Activated naive CD4-positive, alpha-beta T cell (primary cell): ENCODE measurements around the gene TMEM169.
A peak's percentile ranks its signal among the peaks of the same experiment; 100 is the strongest.
"Not testable (repeated sequence)": the region's sequence is repeated elsewhere in the genome, so short reads cannot be mapped to it uniquely, and the experiment has no call there.

Experiments used
- DNase-seq, 4 experiments: peaks; one replicate each; lab custom pipeline; 2025; lab: John Stamatoyannopoulos, UW

The TMEM169 gene

DNA sequence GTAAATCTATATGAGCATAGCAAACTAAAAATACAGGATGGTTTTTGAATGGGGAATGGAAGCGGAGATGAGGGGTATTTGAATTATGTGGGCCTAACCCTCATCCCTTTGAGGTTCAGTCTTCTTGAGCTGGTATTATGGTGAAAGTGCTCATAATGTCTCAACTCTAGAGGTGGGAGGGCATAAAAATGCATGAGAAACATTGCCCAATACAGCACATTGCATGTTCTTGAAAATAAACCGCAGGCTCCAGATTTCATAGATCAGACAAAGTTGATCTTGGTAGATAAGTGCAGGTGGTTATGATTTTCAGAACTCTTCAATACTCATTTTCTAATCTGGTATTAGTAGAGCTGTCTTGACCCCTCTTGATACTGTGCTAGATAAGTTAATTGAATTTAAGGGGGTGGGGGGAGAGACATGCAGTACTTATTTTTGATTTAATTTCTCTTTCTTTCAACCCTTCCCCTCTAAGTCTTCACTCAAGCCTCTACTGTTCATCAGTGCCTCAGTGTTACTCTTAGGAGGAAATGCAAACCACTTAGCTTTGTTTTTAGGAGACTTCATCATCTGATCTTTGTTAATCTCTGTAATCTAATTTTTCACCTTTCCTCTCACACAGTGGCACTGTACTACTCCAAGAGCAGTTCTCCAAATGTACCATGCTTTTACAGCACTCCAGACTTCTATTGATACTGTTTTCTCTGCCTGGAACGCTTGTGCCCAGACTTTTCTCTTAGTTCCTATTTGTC lies 49.6 kb downstream of the TMEM169 start:
- no peak for DNase-seq

DNA sequence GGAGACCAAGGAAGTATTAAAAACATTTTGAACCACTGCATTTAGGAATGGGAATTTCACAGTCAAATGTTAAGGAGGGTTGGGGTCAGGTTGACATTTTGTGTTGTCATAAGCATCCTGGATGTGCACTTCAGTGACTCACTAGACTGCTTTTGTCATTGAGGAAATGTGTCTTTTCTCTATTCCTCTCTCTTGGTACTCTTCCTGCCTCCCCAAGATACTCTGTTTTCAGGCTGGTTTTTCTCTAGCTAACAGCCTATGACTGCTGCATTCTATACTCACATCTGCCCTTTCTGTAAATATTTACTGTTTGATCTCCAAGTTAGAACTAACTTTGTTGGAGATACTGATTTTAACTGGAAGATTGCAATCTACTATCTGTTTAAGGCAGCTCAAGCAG lies 50.9 kb downstream of the TMEM169 start:
- DNase-seq, result no peak

DNA sequence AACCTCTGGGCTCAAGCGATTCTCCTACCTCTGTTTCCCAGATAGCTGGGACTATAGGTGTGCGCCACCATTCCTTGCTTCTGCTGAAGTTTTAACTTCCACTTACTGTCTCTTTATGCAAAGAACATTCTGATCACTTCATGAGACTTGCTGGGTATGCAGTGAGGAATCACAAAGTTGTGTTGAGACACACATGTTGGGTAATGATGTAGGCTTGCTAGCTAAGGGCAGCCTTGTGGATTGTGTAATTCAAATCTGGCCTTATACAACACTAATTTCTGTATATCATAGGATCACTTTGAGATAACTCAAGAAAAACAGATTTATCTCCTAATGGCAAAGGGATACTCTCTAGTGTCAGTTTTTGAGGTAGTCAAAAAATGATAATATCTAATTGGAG lies 51.7 kb downstream of the TMEM169 start:
- DNase-seq, result no peak

DNA sequence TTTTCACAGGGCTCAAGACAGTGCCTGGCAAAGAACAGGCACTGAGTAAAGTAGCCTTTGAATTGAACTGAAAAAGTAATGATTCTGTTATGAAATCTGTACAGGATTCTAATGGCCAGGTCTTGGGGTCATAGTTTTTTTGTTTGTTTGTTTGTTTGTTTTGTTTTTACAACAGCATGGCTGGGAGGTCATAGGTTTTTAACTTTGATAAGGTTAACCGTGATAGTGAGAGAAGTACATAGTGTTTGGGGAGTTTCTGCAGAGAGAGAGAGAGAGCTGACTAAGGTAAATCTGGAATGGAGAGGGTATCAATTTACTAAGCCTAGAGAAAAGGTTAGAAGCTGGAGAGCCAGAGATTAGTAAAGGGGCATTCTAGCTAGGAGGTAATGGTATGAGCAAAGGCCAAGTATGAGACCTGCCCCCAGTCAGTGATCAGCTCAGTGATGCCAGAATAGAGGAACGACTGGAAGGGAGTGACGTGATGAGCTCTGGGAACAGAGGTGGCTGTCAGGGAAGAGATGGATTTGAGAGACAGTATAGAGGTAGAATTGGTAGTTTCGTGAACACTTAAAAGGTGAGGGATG lies 53.3 kb downstream of the TMEM169 start:
- DNase-seq, result no peak

DNA sequence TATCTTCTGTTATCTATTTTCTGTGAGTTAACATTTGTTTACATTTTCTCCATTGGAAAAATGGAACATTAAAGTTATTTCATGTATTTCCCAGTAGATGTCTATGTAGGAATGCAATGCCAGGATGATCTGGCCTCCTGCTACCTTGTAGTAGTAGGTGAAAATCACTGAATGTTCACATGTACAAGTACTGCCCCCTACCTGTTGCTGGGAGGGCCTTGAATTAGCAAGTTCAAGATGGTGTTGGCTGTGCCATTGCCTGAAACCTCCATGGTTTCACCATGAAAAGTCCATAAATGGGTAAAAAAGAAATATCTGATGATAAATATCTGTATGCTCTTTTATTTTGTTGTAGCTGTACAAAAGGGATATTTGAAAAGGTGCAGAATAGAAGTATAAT lies 58.2 kb downstream of the TMEM169 start:
- peak in 1 of 4 experiments; percentile 11 for DNase-seq

DNA sequence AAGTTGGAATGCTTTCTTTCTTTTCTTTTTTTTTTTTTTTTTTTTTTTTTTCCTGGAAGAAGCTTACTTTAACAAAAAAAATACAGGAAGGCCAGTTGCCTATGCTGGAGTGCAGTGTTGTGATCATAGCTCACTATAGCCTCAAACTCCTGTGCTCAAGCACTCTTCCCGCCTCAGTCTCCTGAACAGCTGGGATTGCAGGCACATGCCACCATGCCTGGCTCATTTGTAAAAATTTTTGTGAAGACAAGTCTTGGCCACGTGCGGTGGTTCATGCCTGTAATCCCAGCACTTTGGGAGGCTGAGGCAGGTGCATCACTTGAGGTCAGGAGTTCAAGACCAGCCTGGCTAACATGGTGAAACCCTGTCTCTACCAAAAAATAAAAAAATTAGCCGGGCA lies 59.8 kb downstream of the TMEM169 start:
- not testable (repeated sequence) for DNase-seq

DNA sequence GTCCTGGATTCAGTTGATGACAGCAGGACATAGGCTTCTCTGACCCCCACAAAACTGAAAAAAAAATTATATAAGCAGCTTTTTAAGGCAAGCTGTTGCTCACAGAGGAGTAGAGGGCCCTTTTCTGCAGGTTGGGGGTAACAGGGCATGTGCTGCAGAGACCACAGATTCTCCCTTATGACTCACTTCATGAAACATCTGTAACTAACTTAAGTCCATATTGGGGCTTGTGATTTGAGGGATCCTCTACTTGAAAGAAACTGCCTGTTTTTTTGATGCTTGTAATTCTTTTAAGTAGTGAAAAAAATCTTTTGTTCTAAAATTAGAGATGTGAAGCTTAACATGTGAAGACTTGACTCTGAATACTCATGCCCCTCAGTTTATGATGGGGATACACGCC lies 60.8 kb downstream of the TMEM169 start:
- no peak for DNase-seq

DNA sequence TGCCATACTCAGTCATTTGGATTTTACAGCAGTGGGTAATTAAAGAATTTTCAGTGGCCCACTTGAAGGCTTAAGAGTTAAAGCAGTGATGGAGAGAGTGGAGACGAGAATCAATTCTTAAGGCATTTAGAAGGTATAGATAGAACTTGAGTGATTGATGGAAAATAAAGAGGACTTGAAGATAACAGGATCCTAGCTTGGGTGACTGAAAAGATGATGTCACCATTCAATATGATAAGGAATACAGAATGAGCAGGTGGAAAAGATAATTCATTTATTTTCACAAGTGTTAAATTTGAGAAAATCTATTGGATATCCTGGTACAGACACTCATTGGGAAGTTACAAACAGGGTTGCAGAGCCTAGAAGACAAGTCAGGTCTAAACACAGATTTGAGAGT lies 62.7 kb downstream of the TMEM169 start:
- no peak for DNase-seq

DNA sequence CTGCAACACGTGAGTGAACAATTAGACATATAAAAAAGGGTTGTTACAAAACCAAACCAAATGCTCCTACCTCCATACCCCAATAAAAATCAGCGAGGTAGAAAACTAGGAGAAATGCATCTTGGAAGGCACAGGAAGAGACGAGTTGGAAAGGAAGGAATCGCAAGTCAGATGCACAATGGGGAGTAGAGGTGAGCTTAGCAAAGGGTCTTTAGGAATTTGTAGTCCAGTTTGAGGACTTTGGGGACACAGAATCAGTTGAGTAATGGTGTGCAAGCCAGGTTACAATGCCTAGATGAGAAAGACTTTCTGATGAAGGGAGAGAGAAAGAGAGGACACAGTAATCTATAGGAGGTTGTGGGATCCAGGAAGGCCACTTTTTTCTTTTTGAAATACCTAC lies 63.1 kb downstream of the TMEM169 start:
- DNase-seq, result no peak

DNA sequence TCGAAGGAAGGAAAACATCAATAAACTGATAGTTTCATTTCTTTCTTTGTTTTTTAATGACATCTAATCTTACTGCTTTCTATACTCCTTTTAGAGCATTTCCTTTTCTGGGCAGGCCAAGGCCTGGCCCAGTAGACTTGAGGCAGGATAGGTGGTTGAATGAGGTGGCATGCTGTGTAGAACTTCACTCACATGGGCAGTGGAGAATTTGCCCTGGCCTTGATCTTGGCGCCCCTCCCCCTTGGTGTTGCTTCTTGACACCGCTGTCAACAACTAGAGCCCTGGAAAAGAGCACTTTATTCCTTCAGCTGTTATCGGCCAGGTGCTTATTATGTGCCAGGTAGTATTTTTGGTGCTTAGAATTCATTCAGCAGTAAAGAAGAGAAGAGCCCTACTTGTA lies 64.9 kb downstream of the TMEM169 start:
- no peak for DNase-seq

DNA sequence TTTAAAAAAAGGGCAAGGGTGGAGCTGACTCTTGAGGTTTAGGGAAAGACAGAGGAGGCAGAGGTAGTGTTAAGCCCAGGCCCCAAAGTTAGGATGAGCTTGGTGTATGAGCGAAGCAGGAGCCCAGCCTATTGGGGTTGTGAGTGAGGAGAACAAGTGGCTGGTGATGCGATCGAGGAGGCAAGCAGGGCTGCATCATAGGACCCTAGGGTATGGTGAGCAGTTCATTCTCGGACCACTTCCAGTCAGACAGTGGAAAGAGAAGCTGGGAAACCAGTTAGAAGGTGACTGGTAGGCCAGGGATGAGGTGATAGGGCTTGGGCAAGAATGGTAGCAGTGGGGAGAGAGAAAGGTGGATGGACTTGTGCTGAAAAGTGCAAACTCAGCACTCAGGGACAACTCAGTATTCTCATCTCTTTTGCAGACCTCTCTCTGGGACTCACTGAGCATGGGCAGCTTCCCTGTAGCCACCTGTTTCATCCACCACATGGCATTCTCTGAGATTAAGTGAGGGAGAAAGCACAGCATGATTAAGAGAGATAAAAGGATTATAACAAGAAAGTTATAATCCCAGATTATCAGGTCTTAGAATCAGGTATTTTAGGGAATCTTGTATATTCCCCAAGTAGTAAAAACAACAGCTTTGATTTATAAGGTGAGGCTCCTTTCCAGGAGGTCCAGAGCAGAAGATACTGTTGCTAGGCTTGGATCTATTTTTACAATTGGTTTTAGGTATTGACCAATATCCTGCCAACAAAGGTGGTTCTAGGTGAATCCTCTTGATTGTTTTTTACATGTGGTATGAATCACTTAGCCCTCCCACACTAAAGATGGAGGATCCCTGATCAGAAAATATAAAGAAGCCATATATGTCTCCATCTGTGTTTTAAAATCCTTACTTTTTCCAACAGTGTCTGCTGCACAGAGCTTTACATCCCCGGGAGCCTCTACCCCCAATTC lies 65.7 kb downstream of the TMEM169 start:
- no peak for DNase-seq

DNA sequence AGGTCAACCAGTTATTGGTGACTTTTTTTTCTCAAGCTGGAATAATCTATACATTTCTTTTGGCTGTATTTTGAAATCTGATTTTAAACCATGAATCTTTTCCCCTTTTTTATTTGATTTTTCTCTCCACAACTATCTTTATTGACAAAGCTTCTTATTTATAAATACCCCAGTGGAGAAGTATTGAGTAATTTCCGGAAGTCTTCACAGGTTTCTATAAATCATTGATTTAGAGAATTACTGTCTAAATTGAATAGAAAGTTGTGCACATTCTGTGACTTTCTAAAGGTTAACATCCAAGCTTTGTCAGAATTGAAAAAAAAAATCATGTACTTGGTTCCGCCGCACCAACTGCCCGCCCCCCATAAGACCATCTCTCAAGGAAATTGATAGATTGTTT lies 67.3 kb downstream of the TMEM169 start:
- DNase-seq, result no peak

DNA sequence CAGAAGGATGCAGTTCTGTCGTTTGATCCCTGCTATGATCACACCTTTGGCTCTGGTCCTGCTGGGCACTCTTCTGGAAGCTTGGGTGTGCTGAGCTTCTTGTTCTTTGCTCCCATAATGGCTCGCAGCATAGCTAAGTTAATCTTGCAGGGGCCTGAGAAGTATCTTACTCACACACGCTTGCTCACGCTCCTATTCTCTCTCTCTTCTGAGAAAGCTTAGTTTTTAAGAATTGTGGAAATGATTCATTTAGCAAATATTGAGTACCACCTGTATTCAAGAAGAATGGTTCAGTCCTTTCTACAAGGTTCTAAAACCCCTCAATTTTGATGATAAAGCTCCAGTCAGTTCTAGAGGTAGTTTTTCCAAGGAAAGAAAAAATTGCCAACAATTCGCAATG lies 68.0 kb downstream of the TMEM169 start:
- DNase-seq, result no peak

DNA sequence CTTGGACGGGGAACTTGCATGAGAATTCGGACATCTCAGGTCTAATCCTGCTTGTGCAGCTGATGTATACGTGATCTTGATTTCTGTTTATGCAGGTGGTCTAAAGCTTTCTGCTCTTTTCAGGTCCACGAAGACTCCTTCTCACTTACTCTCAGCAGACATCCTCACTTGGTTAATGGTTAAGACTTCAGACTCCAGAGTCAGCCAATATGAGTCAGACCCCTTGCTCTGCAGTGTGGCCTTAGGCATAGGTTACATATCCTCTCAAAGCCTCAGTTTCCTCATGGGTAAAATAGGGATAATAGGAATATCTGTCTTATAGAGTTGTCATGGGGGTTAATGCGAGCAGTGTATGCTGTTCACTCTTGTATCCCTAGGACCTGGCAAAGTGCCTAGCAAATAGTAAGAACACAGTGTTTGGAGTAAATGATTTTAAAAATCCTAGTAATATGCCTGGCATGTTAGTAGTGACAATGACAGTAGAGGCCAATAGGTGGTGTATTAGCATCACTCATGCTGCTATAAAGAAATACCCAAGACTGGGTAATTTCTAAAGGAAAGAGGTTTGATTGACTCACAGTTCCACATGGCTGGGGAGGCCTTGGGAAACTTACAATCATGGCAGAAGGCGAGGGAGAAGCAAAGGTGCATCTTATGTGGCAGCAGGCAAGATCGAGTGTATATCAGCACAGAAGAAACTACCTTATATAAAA lies 69.8 kb downstream of the TMEM169 start:
- no peak for DNase-seq
